GM19455 (cell line): ENCODE results near the gene TAF15.

ENCODE experiments used
- ATAC-seq: cut with Tn5 transposase; IDR thresholded peaks from one replicate; pipeline ENCODE4 v1.9.1; 2021; ENCODE audit not compliant: unreplicated experiment

Gene TAF15

DNA sequence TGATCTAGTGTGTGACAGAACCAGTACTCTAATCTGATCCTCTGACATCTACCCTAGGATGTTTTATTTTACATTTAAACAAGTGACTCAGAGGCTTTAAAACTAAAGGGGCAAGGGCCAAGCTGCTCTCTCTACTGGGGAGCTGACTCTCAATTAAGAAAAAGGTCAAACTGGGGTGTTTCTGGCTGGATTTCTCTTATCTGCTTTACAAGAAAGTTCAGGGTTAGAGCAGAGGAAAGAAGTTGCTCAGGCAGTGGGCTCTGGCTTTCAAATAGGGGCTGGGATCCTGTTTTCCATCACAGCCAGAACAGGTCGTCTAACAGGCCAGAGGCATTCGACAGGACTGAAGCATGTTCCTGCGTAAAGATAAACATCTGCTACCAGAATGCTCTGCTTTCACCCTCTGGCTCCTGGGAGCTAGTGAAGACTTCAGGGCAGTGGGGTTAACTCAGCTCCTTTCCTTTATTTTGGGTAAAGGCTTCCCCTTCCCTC lies 22.3 kb upstream of the TAF15 start:
- ATAC-seq, result no peak

DNA sequence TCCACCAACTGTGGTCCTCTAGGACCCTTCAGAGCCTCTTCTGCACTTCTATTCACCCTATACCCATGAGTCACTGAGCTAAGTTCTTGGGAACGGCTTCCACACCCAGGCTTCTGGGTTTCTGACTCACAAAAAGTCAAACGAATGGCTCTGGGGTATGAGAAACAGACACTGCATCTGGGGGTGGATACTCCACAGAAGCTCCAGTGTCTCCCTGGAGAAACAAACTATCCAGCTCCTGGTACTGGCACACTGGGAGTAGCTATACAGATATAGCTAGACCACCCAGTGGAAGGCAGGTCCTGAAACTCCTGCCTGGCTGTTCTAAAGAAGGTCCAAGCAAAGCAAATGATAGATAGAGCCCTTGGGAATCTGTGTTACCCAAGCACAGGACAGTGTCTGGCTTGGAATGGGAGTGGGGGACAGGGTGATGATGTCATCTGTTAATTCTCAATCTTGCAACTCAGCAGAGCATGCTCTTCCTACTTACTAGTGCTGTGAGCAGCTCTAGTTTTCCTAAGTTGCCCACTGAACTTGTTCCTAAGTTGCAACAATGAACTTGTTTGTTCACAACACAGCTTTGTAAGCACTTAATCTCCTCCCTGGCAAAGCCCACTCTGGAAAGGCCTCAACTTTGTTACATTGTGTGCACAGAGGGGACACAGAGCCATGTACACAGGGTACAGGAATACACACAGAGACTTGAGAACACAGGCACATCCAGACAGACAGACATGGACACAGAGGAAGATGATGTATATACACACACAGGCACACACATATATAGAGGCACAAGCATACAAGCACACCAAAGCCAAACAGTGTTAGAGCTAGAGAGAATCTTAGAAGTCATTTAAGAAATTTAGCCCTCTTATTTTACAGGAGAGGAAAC lies 20.6 kb upstream of the TAF15 start:
- ATAC-seq, result no peak

DNA sequence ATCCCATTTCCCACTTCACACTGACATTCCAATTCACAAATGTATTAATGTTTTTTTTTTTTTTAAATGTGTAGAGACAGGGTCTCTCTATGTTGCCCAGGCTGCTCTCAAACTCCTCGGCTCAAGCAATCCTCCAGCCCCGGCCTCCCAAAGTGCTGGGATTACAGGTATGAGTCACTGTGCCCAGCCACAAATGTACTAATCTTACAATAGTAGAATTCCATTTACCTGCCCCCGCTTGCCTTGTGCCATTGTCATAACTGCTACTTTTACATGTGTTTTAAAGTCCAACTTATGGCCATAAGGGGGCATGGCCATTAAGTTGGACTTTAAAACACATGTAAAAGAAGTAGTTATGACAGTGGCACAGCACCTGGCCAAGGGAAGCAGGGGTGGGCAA lies 18.4 kb upstream of the TAF15 start:
- ATAC-seq, result no peak

DNA sequence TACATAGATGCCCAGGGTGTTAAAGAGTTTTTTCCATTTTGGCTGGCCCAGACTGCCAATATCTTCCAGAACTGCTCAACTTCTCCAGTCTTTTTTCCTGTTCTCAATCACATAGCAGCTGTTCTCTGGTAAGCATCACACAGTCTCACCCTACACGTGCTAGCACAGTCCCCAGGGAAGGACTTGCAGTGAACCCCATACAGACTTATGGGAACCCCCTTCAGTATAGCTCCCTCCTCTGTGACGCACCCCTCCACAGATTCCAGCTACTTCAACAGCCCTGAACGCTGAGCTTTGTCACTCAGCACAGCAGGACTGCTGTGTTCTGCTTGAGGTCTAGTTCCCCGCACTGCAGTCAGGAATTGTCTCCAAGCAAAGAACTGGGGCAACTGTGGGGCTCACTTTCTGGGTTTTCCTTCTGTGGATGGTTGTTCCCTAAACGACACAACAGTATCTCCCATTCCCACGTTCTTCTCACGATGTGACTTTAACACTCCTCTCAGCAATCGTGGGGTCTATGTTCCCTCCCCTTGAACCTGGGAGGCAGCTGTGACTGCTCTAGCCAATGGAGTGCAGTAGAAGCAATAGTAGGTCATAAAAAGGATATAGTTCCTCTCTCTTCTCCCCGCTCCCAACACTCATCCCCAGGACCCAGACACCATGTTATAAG lies 17.5 kb upstream of the TAF15 start:
- ATAC-seq, result no peak

DNA sequence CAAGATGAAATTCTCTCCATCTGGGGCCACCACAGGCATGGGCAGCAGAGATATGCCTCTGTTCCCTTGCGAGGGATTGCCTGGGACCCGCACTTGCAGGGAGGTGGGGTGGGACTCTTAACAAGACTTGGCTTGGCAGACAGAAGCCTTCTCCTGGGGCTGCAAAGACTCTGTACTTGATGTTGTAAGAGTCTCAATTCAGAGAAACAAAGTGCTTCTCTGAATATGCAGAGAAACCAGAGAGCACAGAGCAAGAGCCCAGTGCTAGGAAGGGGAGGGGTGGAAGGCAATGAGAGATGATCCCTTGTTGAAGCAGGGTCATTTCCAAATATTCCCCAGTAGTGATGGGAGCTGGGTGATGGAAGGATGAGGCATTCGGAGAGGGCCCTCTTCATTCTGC lies 16.0 kb upstream of the TAF15 start:
- ATAC-seq, result no peak

DNA sequence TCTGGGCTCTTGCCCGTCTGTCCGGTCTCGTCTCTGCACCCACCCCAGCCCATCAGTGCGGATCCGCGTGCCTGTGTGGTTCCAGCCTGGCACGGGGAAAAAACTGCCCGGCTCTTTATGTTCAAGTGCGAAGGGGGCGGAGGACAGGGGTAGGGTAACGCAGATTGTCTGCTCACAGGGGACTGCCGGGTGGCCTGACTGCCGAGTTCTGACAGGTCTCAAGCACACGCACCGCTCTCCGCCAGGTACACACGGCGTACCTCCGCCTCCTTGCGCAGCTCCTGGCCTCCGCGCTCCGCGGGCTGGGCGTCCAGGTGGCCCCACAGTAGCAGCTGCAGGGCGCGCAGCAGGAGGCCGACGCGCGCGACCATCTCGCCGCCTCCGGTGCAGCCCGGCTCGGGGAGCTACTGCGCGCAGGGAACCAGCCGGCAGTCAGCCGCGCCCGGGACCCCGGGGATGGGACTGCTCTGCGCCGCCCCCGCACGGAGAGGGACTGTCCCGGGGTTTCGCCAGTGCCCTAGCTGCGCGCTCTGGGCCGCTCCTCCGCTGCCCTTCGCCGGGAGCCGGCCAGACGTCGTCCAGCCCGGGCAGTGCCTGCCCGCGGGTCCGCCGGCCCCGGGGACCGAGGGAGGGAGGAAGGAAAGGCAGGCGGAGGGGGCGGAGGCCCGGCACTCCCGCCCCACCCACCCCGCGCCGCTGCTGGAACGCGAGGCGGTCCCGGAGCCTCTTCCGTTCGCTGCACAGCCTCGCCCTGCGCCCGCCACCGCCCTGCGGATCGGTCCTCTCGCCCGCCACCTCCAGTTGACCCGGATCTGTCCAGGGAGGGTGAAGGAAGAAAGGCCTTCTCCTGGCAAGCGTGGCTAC lies 14.0 kb upstream of the TAF15 start, which contains the start of gene MMP28:
MMP28 (minus strand) TSS at position 635 of the 864 bp plus-strand sequence; CDS start at position 371, 264 bp downstream.
- no peak for ATAC-seq

DNA sequence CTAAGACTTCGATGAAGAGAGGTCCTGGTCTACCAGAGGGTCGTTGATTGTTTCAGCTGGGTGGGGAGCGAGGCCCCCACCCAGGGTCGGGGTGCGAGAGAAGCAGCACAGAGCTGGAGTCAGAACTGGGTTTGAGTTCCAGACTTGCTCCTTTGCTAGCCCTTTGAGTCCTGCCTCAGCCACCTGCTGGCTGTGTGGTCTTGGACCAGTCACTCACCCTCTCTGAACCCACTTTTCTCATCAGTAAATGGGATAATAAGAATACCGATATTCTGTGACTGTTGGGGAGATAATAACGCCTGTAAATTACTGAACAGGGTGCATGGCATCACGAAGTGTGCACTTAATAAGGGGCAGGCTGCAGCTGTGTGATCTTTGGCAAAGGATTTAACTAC lies 13.4 kb upstream of the TAF15 start:
- ATAC-seq, result no peak

DNA sequence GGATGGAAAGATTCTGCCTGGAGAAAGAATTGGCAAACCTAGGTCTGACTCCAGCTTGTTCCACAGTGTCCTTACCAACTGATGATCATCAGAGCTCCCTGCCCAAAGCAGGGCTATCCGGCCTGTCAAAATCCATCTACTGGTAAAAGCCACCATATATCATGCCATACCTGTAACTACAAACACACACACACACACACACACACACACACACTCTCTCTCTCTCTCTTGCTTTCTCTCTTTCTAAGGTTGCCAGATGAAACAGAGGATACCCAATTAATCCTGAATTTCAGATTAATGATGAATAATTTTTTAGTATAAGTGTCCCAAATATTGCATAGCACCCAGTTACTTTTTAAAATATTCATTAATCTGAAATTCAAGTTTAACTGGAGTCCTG lies 12.3 kb upstream of the TAF15 start:
- no peak for ATAC-seq

DNA sequence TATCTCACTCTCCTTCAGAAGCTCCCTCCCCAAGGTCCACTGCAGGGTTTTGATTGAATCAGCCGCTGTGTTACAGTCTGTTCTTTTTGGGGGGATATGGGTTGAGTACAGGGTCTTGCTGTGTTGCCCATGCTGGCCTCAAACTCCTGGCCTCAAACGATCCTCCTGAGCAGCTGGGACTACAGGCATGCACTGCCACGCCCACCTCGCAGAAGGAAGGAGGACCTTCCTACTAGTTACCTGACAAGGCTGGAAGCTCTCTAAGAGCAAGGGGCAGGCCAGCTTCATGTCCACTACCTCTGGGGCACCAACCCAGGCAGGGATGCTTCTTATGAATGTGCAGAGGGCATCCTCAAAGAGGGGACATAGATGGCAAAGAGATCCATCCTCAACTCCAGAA lies 11.9 kb upstream of the TAF15 start:
- ATAC-seq, result no peak

DNA sequence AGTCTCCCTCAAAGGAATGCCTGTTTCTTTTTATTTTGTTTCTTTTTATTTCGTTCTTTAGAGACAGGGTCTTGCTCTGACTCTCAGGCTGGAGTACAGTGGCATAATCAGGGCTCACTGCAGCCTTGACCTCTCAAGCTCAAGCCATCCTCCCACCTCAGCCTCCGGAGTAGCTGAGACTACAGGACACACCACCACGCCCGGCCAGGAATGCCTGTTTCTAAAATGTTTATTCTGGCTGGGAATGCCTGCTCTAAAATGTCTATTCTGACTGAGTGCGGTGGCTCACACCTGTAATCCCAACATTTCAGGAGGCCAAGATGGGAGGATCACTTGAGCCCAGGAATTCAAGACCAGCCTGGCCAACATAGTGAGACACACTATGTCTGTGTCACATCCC lies 11.4 kb upstream of the TAF15 start:
- ATAC-seq, result no peak

DNA sequence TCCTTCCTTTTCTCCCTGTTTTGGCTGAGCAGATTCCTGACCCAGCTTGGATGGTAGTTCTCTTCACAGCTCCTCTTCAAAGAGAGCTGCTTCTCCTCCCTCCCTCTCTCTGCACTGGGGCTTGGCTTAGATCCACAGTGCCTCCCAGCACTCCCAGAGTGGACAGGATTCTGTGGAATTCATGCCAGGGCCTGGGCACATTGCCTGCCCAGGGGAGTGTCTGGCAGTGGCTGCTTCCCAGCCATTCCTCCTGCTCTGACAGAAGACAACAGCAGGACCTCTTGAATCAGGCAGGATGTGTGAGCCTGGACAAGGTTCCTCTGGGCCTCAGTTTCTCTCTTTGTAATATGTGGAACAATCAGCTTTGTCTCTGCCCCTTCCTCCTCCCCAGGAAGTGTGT lies 9.3 kb upstream of the TAF15 start:
- no peak for ATAC-seq

DNA sequence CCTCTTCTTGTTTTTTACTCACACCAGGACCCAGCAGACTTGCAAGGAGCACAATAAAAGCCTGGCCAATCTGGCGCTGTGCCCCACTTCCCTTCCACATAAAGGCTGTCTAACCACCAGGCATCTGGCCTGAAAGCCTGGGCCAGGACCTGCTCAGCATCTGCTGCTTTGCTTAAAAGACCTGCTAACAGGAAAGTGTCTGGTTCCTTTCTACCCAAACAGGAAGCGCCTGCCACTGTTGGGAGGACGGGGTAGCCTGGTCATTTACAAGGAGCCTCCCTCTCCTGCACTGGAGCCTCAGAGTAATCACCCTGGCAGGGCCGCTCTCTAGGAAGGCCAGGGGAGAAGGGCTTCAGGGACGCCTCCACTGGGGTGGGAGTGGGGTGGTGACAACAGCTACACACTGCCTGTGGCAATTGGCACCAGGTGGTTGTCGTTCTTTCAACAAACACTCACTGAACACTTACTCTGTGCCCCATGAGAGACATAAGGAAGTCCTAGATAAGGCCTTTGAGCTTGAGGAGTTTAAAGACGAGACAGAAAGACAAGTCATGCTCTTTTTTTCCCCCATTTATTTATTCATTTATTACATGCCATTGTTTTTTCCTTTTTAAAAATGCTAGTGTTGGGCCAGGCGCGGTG lies 7.6 kb upstream of the TAF15 start:
- no peak for ATAC-seq

DNA sequence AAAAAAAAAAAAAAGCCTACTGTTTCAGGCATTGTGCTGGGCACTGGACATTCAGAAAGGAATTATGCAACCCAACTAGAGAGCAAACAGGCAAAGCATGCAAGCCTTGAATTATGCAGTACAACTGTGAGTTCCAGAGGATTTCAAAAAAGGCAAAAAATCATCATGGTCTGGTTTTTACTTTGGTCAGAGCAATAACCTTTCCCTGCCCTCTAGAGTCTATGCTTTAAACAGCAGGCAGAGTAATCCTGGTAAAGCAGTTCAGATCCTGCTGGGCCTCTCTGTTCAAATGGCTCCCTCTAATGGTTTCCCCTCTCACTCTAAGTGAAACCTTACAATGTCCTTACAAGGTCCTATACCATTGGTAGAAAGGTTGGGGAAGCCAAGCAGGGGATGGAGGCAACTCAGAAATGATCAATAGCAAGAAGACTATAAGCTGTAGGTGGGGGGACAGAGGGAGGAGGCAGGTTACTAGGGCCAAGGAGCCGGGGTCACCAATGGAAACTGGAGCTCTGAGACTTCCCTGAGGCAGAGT lies 4.6 kb upstream of the TAF15 start:
- ATAC-seq, result no peak

DNA sequence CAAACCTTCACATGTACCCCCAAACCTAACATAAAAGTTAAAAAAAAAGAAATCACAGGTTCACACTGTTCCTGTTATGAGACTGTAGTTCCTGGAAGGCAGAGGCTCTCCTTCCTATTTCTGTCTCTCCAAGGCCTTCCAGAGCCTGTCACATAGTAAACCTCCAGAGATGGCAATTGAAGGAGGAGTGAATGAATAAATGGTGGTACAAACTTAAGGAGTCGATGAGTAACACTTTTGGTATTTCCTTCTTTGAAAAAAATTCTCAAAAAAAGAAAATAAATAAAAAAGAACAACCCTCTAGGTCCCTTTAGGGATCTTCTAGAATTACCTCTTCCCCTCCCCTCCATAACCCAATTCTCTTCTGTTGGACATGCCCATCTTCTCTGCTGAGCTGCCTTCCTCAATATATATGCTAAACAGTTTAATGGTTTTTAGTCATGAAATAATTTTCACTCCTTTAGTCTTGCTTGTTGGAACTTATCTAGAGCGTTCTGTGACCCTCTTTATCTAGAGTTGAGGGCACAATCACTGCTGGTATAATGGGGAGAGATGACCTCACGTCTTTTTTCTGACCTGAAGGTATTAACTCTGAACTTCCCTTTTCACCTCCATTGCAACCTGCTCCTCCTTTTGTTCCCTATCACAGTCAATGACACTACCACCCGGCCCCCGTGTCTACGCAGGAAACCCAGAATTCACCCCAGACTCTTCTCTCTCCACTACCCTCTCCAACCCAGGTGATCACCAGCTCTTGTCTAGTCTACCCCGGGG lies 1.7 kb upstream of the TAF15 start:
- ATAC-seq, result no peak

DNA sequence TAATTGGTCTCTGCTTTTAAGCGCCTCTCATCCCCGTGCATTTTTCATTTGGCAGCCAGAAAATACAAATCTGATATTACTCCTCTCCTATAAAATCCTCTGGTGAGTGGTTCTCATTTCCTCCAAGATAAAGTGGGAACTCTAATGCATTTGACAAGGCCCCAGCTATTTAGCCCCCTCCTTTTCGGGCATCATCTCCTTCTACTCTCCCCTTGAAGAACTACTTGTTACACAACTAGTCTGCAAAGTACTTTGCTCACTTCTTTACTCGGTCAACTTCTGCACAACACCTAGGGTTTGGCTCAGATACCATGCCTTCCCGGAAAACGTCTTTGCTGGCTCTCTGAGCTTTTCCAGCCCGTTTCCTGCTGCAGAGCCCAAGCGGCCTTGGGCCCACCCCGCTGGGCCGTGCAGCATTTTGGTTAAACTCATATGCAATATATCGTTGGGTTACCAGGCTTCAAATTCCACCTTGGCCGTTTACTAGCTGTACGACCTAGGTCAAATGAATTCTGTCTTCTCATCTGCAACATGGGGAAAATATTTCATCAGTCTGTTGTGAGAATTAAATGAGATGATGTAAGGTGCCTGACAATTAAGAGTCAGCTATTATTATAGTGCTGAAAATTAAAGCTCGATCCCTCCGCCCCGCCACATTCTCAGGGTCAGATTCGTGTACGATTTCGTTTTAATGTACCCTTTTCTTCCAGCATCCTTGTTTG lies 883 bp upstream of the TAF15 start:
- no peak for ATAC-seq

DNA sequence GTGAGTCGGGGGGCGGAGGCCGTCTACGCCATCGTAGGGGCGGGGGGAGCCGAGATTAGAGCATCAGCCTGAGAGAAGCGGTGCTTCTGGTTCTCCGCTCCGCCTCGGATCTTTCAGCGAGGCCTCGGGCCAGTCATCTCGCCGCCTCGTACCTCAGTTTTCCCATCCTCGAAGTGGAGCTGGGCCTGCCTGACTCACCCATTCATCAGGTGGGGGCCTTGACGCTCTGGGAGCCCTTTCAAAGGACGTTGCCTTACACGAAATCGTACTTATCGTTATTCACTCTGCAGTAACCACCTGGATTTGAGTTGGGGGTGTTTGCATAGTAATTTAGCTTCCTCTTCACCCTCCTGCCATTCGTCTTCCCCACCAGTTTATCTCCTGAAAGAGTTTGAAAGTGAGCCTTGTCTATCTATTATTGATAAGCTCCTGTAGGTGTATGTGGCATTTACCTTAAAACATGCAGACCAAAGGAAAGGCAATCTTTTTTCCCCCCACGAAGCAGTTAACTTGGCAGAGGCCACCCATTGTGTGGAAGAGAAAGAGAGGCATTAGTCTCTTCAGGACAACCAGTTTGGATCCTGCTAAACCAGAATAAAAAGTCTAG lies 674 bp downstream of the TAF15 start:
- ATAC-seq, result no peak

DNA sequence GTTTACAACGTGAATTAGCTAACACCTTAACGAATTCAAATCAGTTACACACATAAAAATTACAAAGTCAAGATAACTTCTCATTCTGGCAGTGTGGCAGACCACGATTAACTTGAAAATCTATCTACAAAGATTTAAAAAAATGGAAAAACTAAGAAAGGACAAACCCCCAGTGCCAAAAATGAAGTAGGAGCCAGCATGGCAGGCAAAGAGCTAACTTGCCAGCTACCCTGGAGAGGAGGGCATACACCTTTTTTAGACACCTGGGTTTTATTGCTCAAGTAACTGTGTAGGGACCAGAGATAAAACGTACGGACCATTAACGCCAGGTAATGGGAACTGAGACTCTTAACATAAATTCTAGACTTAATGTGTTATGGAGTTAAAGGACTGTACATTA lies 2.5 kb downstream of the TAF15 start:
- ATAC-seq, result no peak

DNA sequence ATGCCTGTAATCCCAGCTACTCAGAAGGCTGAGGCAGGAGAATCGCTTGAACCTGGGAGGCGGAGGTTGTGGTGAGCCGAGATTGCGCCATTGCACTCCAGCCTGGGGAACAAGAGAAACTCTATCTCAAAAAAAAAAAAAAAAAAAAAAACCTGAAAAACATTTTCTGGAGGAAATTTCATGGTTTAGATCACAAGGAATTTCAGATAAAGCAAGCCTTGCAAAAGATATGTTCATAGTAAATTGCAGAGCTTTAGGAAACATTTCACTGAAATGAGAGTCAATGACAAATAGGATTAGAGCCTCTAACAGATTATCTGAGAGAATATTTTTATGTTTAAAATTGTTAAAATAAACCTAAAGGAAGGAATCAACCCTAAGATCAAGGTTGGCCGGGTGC lies 3.2 kb downstream of the TAF15 start:
- no peak for ATAC-seq

DNA sequence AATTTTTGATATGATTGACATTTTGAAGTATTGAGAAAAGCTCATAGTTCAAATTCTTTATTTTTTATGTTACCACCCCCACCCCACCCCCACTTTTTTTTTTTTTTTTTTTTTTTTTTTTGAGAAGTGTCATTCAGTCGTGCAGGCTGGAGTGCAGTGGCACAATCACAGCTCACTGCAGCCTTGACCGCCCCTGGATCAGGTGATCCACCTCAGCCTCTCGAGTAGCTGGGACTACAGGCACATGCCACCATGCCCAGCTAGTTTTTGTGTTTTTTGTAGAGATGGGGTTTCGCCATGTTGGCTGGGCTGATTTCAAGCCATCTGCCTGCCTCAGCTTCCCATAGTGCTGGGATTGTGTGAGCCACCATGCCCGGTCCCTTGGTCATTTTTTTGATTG lies 7.4 kb downstream of the TAF15 start:
- ATAC-seq, result no peak
